GM19025 (cell line): ENCODE measurements around the gene PACS1.
A peak's percentile ranks its signal among the peaks of the same experiment; 100 is the strongest.

Experiments used
- ATAC-seq: cut with Tn5 transposase; IDR thresholded peaks from one replicate; pipeline ENCODE4 v1.9.1; 2021; ENCODE audit warnings: mild to moderate bottlenecking, low read depth, moderate library complexity; ENCODE audit not compliant: unreplicated experiment

Gene PACS1

GRCh38 chr11:66048547-66049323 lies 21.3 kb upstream of the PACS1 start, which contains the start of gene GAL3ST3:
Gene GAL3ST3 (minus strand): TSS chr11:66049161. CDS start chr11:66045415, 3,746 bp downstream.
- no peak for ATAC-seq

- ATAC-seq = no peak
These were observed 19.4 kb upstream of the PACS1 start for GRCh38 chr11:66050581-66051231.

GRCh38 chr11:66051371-66051765 lies 18.7 kb upstream of the PACS1 start:
- ATAC-seq = no peak

- peak; percentile 96 for ATAC-seq
These were observed 18.1 kb upstream of the PACS1 start, which contains the start of gene SF3B2 for GRCh38 chr11:66051766-66052663. Gene SF3B2 (plus strand): TSS chr11:66052364. CDS start chr11:66052385, 21 bp downstream.

- no peak for ATAC-seq
These were observed 17.4 kb upstream of the PACS1 start for GRCh38 chr11:66052664-66052982.

GRCh38 chr11:66055021-66055420 lies 15.1 kb upstream of the PACS1 start:
- no peak for ATAC-seq

- no peak for ATAC-seq
These were observed 13.6 kb upstream of the PACS1 start for GRCh38 chr11:66056501-66056900.

GRCh38 chr11:66059966-66060680 lies 9.9 kb upstream of the PACS1 start:
- no peak for ATAC-seq

- no peak for ATAC-seq
These were observed 8.8 kb upstream of the PACS1 start for GRCh38 chr11:66061268-66061667.

GRCh38 chr11:66062408-66062807 lies 7.7 kb upstream of the PACS1 start:
- ATAC-seq = no peak

- ATAC-seq = no peak
These were observed 6.2 kb upstream of the PACS1 start for GRCh38 chr11:66063900-66064299.

GRCh38 chr11:66064571-66064970 lies 5.5 kb upstream of the PACS1 start:
- no peak for ATAC-seq

GRCh38 chr11:66066751-66067150 lies 3.3 kb upstream of the PACS1 start:
- ATAC-seq = no peak

- no peak for ATAC-seq
These were observed 2.4 kb upstream of the PACS1 start for GRCh38 chr11:66067640-66068039.

- no peak for ATAC-seq
These were observed 1.8 kb upstream of the PACS1 start for GRCh38 chr11:66068154-66068821.

- no peak for ATAC-seq
These were observed 953 bp upstream of the PACS1 start for GRCh38 chr11:66068923-66069714.

- ATAC-seq = peak; percentile 11
These were observed 720 bp downstream of the PACS1 start for GRCh38 chr11:66070604-66071380.

GRCh38 chr11:66071381-66071801 lies 1.3 kb downstream of the PACS1 start:
- no peak for ATAC-seq
